ENCODE data around the gene GCNT1.

DNA sequence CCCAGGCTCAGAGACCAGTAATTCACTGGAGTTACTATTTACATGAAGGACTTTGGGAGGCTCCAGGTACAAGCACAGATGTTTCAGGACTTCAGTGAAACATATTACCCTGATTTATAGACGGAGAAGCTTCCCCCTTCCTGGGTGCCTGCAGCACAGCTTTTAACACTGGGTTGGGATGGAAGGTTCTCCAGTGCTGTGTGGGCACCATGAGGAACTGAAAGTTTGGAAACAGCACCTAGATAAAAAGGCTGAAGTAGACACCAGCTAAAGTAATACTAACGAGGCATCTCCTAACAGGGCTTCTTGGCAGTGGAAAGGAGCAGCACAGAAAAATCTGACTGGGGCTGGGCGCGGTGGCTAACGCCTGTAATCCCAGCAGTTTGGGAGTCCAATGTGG is 70.7 kb downstream of the GCNT1 start:
- no peak for TF ChIP-seq USF1 (IDR thresholded peaks at IDR 0.05; ENCODE audit: borderline replicate concordance, low read depth)
- no peak for TF ChIP-seq TAF1 (IDR thresholded peaks at IDR 0.05; ENCODE audit: borderline replicate concordance, low read depth, low read length)
- no peak for TF ChIP-seq CHD2 (IDR thresholded peaks at IDR 0.05; ENCODE audit: low read length, partially characterized antibody)

Measured in SK-N-SH (cell line).